Esophagus squamous epithelium (tissue), 4 donors: ENCODE data around the gene SUN5.

Source experiments
- CTCF ChIP-seq, 6 experiments: fragments of 450-650 bp in 4 of 6; fragments of 200-600 bp in 2 of 6; sonication (generic) in 2 of 6; IDR thresholded peaks; one replicate each; pipeline ENCODE4 v1.5.1; 2016 to 2019; ENCODE audit warnings: antibody characterized with exemption in 6 of 6, mild to moderate bottlenecking in 4 of 6, moderate library complexity in 4 of 6
- POLR2A ChIP-seq, 4 donors: fragments of 450-650 bp; IDR thresholded peaks; one replicate each; pipeline ENCODE4 v1.6.1; 2017; ENCODE audit warnings: antibody characterized with exemption in 4 of 4, mild to moderate bottlenecking in 4 of 4, moderate library complexity in 3 of 4

GRCh38 chr20:33021879-33022278 is 17.6 kb upstream of the SUN5 start:
- TF ChIP-seq POLR2A (IDR thresholded peaks at IDR 0.05) (no peak), CTCF (IDR thresholded peaks at IDR 0.05) (no peak)
